CD14-positive monocyte (primary cell): ENCODE data around the gene PLK5. TPM values are rescaled to one million over a fixed set of nuclear protein-coding genes. Genes with fewer than 3 reads are reported as not detected.

Source experiments
- DNase-seq, 3 donors: peaks; one replicate each; pipeline ENCODE4 v3.0.0-alpha.2; 2011 to 2022
- H2AFZ ChIP-seq: 2 replicates; pipeline ENCODE4 v1.6.0; 2012; ENCODE audit warnings: mild to moderate bottlenecking, low read depth, low read length, inconsistent platforms; ENCODE audit not compliant: insufficient read depth, poor library complexity, severe bottlenecking
- H3K27ac ChIP-seq, 2 donors: 1 replicate in 1 of 2; 2 replicates in 1 of 2; pipeline ENCODE4 v1.5.1; 2012 to 2013; ENCODE audit warnings: low read length in 2 of 2, control low read depth in 1 of 2, inconsistent platforms in 1 of 2, low read depth in 1 of 2, mild to moderate bottlenecking in 1 of 2
- H3K27me3 ChIP-seq, 2 donors: one replicate each; pipeline versions ENCODE4 v1.6.0 to v1.6.1; 2011 to 2013; ENCODE audit warnings: low read length in 2 of 2; ENCODE audit not compliant: control insufficient read depth in 2 of 2, insufficient read depth in 2 of 2
- H3K36me3 ChIP-seq, 2 donors: replicated peaks in 1 of 2; 1 replicate in 1 of 2; 2 replicates in 1 of 2; pipeline versions ENCODE4 v1.5.1 to v1.6.1; 2012 to 2013; ENCODE audit warnings: low read length in 2 of 2, control low read depth in 1 of 2, inconsistent platforms in 1 of 2, mild to moderate bottlenecking in 1 of 2; ENCODE audit not compliant: insufficient read depth in 2 of 2, control insufficient read depth in 1 of 2
- H3K4me1 ChIP-seq, 2 donors: 1 replicate in 1 of 2; 2 replicates in 1 of 2; pipeline versions ENCODE4 v1.5.1 to v1.6.1; 2012 to 2013; ENCODE audit warnings: low read length in 2 of 2, control low read depth in 1 of 2, inconsistent platforms in 1 of 2, mild to moderate bottlenecking in 1 of 2, moderate library complexity in 1 of 2; ENCODE audit not compliant: insufficient read depth in 2 of 2, control insufficient read depth in 1 of 2
- H3K4me2 ChIP-seq: replicated peaks from 2 replicates; pipeline ENCODE3; 2012; ENCODE audit warnings: low read length, moderate library complexity, mild to moderate bottlenecking; ENCODE audit not compliant: poor library complexity, severe bottlenecking; ENCODE audit errors: extremely low read depth
- H3K4me3 ChIP-seq, 3 experiments: fragments of 200-600 bp in 1 of 3; sonication (generic) in 1 of 3; replicated peaks in 1 of 3; 1 replicate in 2 of 3; 2 replicates in 1 of 3; pipeline ENCODE4 v1.5.1; 2011 to 2013; ENCODE audit warnings: low read length in 3 of 3, mild to moderate bottlenecking in 3 of 3, control low read depth in 2 of 3, low read depth in 2 of 3, inconsistent platforms in 1 of 3, moderate library complexity in 1 of 3
- H3K79me2 ChIP-seq: 2 replicates; pipeline ENCODE4 v1.6.0; 2012; ENCODE audit warnings: mild to moderate bottlenecking, control low read depth, inconsistent platforms, low read length, moderate library complexity; ENCODE audit not compliant: insufficient read depth
- H3K9ac ChIP-seq: 2 replicates; pipeline ENCODE4 v1.6.0; 2017; ENCODE audit warnings: low read length, mild to moderate bottlenecking; ENCODE audit not compliant: insufficient read depth, poor library complexity, severe bottlenecking
- H3K9me3 ChIP-seq, 2 donors: replicated peaks in 1 of 2; 1 replicate in 1 of 2; 2 replicates in 1 of 2; pipeline versions ENCODE4 v1.5.1 to v1.6.1; 2012 to 2013; ENCODE audit warnings: low read length in 2 of 2, control low read depth in 1 of 2; ENCODE audit not compliant: control insufficient read depth in 1 of 2, insufficient read depth in 1 of 2
- H4K20me1 ChIP-seq: 2 replicates; pipeline ENCODE4 v1.6.0; 2012; ENCODE audit warnings: mild to moderate bottlenecking, low read length, control low read depth, moderate library complexity; ENCODE audit not compliant: insufficient read depth
- H3K27ac Mint-ChIP-seq, 7 donors: one replicate each; pipeline ENCODE4 v1.8.0; 2020; ENCODE audit warnings: mild to moderate bottlenecking in 7 of 7, mixed read lengths in 7 of 7, moderate library complexity in 6 of 7, inconsistent platforms in 2 of 7
- H3K27me3 Mint-ChIP-seq, 3 donors: one replicate each; pipeline ENCODE4 v1.8.0; 2021 to 2022; ENCODE audit warnings: low read depth in 3 of 3, mild to moderate bottlenecking in 3 of 3, mixed read lengths in 3 of 3, moderate library complexity in 3 of 3, inconsistent platforms in 1 of 3
- H3K36me3 Mint-ChIP-seq, 2 donors: one replicate each; pipeline ENCODE4 v1.8.0; 2020; ENCODE audit warnings: mixed read lengths in 2 of 2, inconsistent platforms in 1 of 2, mild to moderate bottlenecking in 1 of 2
- H3K4me1 Mint-ChIP-seq: one replicate; pipeline ENCODE4 v1.8.0; 2020; ENCODE audit warnings: mild to moderate bottlenecking, mixed read lengths
- H3K4me3 Mint-ChIP-seq, 2 donors: one replicate each; pipeline ENCODE4 v1.8.0; 2020; ENCODE audit warnings: mild to moderate bottlenecking in 2 of 2, mixed read lengths in 2 of 2, moderate library complexity in 1 of 2
- H3K9me3 Mint-ChIP-seq, 7 donors: one replicate each; pipeline ENCODE4 v1.8.0; 2020 to 2022; ENCODE audit warnings: mixed read lengths in 7 of 7, mild to moderate bottlenecking in 6 of 7, moderate library complexity in 6 of 7, inconsistent platforms in 2 of 7
- CTCF ChIP-seq: fragments of 200-600 bp; IDR thresholded peaks from one replicate; pipeline ENCODE4 v1.8.0; 2022; ENCODE audit warnings: antibody characterized with exemption, mild to moderate bottlenecking
- WGBS: methylation state at CpG from one replicate; pipeline ENCODE4 v1.1.5; 2013; ENCODE audit warnings: missing lambda C conversion rate; ENCODE audit not compliant: insufficient coverage; 5-methylcytosine and 5-hydroxymethylcytosine counted together
- intact Hi-C, 2 donors: fragments of 100-400 bp; cut with micrococcal nuclease; formaldehyde crosslinking; loops; one replicate each; pipeline versions ENCODE4 v1.15.0 to v1.15.1; 2023
- polyA plus RNA-seq, 3 donors: library from polyadenylated mRNA; depleted of rRNA in 1 of 3; unstranded in 2 of 3; stranded (reverse) in 1 of 3; fragments of 300-500 nt in 2 of 3; fragments of >200 nt in 1 of 3; fragmentation: Illumina TruSeq in 2 of 3; gene quantifications; 1 replicate in 2 of 3; 2 replicates in 1 of 3; pipeline ENCODE4 v1.2.3, GENCODE V29; 2012 to 2021

Gene PLK5
- polyA plus RNA-seq, 3 donors = not detected

- WGBS = 95% methylated on average over 17 of the region's 26 CpGs
These were observed 42.5 kb upstream of the PLK5 start for GRCh38 chr19:1481224-1481892.

GRCh38 chr19:1481893-1482360 lies 42.0 kb upstream of the PLK5 start:
- peaks cover 0 to 5% of the 10 kb centered on the region in 2 donors for H3K36me3 ChIP-seq
- H3K4me1 ChIP-seq = peaks cover 20 to 28% of the 10 kb centered on the region in 2 donors
- Mint-ChIP-seq H3K9me3 (peaks cover 0 to 3% (median 0%) of the 10 kb centered on the region in 7 donors), H3K36me3 (peaks cover 4 to 6% of the 10 kb centered on the region in 2 donors), H3K4me1 (peaks cover 25% of the 10 kb centered on the region), H3K27ac (no peak overlapping the region), H3K4me3 (no peak overlapping the region), H3K27me3 (peaks cover 0 to 1% (median 0%) of the 10 kb centered on the region in 3 donors)
- no peak overlapping the region for H3K4me3 ChIP-seq
- H3K9ac ChIP-seq = no peak overlapping the region
- intact Hi-C loops = no loop called here
- no peaks in the 10 kb centered on the region for H3K9me3 ChIP-seq
- TF ChIP-seq CTCF = no peak
- no peak overlapping the region for H3K27ac ChIP-seq
- H3K27me3 ChIP-seq = no peaks in the 10 kb centered on the region
- no peaks in the 10 kb centered on the region for H4K20me1 ChIP-seq
- DNase-seq = no peak
- 94% methylated on average over 36 of the region's 36 CpGs for WGBS
- no peak overlapping the region for H3K4me2 ChIP-seq
- no peak overlapping the region for H2AFZ ChIP-seq
- peaks cover 17% of the 10 kb centered on the region for H3K79me2 ChIP-seq

More at GRCh38 chr19:1481224-1481892, 42.5 kb upstream of the PLK5 start:
- H3K4me1 Mint-ChIP-seq = peaks cover 26% of the 10 kb centered on the region
- H3K4me1 ChIP-seq = peaks cover 20 to 28% of the 10 kb centered on the region in 2 donors
- H3K27me3 Mint-ChIP-seq = peaks cover 0 to 1% (median 0%) of the 10 kb centered on the region in 3 donors
- H3K27ac Mint-ChIP-seq = no peak overlapping the region
- H3K27me3 ChIP-seq = no peaks in the 10 kb centered on the region
- no peak overlapping the region for H3K27ac ChIP-seq
- no peak overlapping the region for H3K4me3 ChIP-seq
- H4K20me1 ChIP-seq = peaks cover 4% of the 10 kb centered on the region
- peaks cover 7 to 12% of the 10 kb centered on the region in 2 donors for H3K36me3 Mint-ChIP-seq
- intact Hi-C loops = no loop called here
- H3K9me3 Mint-ChIP-seq = peaks cover 0 to 3% (median 0%) of the 10 kb centered on the region in 7 donors
- no peak overlapping the region for H2AFZ ChIP-seq
- TF ChIP-seq CTCF = no peak
- H3K9me3 ChIP-seq = no peaks in the 10 kb centered on the region
- peaks cover 20% of the 10 kb centered on the region for H3K79me2 ChIP-seq
- H3K4me2 ChIP-seq = no peak overlapping the region
- H3K36me3 ChIP-seq = peaks cover 2 to 9% of the 10 kb centered on the region in 2 donors
- H3K4me3 Mint-ChIP-seq = no peak overlapping the region
- H3K9ac ChIP-seq = no peak overlapping the region
- DNase-seq = no peak
